C4-2B (cell line): ENCODE results near the gene SH3BP2.
"Not testable (repeated sequence)": the region's sequence is repeated elsewhere in the genome, so short reads cannot be mapped to it uniquely, and the experiment has no call there.

ENCODE experiments used
- H3K27ac ChIP-seq: fragments of 450-650 bp; 2 replicates; pipeline ENCODE4 v1.5.1; 2017
- CTCF ChIP-seq: fragments of 450-650 bp; conservative IDR thresholded peaks from 2 replicates; pipeline ENCODE4 v1.5.1; 2017; ENCODE audit warnings: mild to moderate bottlenecking
- ZFX ChIP-seq: fragments of 450-650 bp; IDR thresholded peaks from 2 replicates; pipeline ENCODE4 v1.6.1; 2017

Gene SH3BP2

GRCh38 chr4:2767046-2767704, 25.7 kb upstream of the SH3BP2 start:
- no peak for TF ChIP-seq CTCF
- TF ChIP-seq ZFX, result no peak

GRCh38 chr4:2767705-2768074, 25.2 kb upstream of the SH3BP2 start:
- TF ChIP-seq ZFX, result no peak
- TF ChIP-seq CTCF, result no peak
- no peak overlapping the region for H3K27ac ChIP-seq

More at GRCh38 chr4:2767046-2767704, 25.7 kb upstream of the SH3BP2 start:
- no peak overlapping the region for H3K27ac ChIP-seq

- TF ChIP-seq CTCF, result no peak
- TF ChIP-seq ZFX, result no peak
- H3K27ac ChIP-seq, result no peak overlapping the region
These were observed 24.8 kb upstream of the SH3BP2 start for GRCh38 chr4:2768124-2768523.

GRCh38 chr4:2768921-2769336, 24.0 kb upstream of the SH3BP2 start:
- H3K27ac ChIP-seq, result no peak overlapping the region
- TF ChIP-seq ZFX (no peak), CTCF (no peak)

GRCh38 chr4:2771264-2771663, 21.6 kb upstream of the SH3BP2 start:
- no peak for TF ChIP-seq ZFX
- no peak for TF ChIP-seq CTCF
- H3K27ac ChIP-seq, result no peak overlapping the region

GRCh38 chr4:2780643-2781042, 12.2 kb upstream of the SH3BP2 start:
- H3K27ac ChIP-seq, result not testable (repeated sequence)

- TF ChIP-seq CTCF, result no peak
- no peak for TF ChIP-seq ZFX
- no peak overlapping the region for H3K27ac ChIP-seq
These were observed 11.0 kb upstream of the SH3BP2 start for GRCh38 chr4:2781911-2782310.

- no peak overlapping the region for H3K27ac ChIP-seq
- TF ChIP-seq CTCF (no peak), ZFX (no peak)
These were observed 9.1 kb upstream of the SH3BP2 start for GRCh38 chr4:2783790-2784189.
